Measurements from ENCODE around the gene IREB2.

IREB2 gene, protein sequence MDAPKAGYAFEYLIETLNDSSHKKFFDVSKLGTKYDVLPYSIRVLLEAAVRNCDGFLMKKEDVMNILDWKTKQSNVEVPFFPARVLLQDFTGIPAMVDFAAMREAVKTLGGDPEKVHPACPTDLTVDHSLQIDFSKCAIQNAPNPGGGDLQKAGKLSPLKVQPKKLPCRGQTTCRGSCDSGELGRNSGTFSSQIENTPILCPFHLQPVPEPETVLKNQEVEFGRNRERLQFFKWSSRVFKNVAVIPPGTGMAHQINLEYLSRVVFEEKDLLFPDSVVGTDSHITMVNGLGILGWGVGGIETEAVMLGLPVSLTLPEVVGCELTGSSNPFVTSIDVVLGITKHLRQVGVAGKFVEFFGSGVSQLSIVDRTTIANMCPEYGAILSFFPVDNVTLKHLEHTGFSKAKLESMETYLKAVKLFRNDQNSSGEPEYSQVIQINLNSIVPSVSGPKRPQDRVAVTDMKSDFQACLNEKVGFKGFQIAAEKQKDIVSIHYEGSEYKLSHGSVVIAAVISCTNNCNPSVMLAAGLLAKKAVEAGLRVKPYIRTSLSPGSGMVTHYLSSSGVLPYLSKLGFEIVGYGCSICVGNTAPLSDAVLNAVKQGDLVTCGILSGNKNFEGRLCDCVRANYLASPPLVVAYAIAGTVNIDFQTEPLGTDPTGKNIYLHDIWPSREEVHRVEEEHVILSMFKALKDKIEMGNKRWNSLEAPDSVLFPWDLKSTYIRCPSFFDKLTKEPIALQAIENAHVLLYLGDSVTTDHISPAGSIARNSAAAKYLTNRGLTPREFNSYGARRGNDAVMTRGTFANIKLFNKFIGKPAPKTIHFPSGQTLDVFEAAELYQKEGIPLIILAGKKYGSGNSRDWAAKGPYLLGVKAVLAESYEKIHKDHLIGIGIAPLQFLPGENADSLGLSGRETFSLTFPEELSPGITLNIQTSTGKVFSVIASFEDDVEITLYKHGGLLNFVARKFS

DNA sequence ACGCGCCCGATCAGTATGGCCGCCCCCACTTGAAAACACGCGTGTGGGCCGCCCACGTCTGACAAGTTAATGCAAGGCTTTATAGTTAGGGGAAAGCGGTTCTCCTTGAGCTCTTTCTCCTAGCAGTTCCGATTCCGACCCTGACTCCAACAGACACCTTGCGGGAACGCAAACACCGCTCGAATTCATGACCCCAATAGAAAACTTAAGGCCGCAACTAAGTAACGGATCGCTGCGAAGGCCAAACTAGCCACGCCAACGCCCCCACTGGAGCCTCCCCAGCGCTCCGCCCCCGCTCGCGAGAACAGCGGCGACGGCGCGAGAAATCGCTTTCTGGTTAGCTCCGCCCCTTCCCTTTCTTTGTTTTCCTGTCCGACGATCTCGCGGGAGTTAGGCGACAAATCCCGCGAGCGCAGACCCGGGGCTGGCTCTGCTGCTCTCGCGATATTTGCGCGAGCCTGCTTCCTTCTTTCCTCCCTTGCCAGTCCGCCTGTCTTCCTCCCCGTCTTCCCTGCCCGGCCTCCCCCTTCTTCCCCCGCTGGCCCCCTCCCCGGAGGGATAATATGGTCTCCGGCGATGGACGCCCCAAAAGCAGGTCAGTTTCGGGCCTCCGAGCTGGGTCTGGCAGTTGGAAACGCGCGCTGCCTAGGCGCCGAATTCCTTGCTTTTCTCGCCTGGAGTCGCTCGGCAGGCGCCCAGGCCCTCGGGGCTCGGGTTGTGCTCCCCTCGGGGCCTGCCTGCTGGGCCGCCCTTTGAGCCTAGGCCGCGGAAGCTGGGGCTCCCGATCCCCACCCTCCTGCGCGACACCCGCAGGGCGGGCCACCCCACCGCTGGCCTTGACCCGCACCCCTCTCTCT is at the start of gene IREB2:
Gene IREB2 (plus strand): TSS at position 455 of the 857 bp plus-strand sequence. CDS start 122 bp downstream, at position 577.
- DNase-seq (ENCODE audit: extremely low spot score, insufficient read length, low read depth) (peak; percentile 89), FAIRE-seq (peak; percentile 98)

DNA sequence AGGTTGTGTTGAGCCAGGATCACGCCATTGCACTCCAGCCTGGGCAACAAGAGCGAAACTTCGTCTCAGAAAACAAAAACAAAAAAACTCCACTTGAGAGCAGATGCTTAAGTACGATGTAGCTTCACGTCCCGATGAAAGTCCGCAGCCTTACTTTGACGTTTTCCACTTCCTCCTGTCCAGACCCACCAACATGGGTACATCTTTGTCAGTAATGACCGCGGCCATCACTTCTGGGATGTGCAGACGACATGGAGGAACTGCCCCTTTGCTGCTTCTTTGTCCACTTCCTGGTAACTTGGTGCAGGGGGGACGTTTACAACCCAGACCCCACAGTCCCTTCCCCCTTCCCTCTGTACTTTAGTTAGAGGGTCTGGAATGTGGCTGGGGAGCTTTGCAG is 49.2 kb upstream of the IREB2 start:
- DNase-seq (ENCODE audit: extremely low spot score, insufficient read length, low read depth) (no peak), FAIRE-seq (no peak)

DNA sequence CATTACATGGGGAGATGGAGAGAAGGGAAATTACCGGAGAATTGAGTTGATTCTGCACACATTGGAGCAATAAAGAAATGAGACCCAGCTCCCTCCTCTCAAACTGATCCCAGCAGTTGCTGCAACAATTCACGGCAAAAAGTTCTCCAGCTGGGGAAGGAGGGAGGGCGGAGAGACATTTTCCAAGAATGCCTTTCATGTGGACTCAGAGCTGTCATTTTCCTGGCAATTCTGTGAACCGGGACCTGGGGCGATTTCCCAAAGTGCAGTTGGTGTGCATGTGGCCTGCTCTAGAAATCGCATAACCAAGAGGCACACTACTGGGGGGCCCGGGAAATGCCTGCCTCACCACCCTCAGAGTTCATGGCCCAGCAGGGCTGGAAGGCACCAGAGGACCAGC is 48.7 kb upstream of the IREB2 start:
- FAIRE-seq (no peak), DNase-seq (ENCODE audit: extremely low spot score, insufficient read length, low read depth) (no peak)

DNA sequence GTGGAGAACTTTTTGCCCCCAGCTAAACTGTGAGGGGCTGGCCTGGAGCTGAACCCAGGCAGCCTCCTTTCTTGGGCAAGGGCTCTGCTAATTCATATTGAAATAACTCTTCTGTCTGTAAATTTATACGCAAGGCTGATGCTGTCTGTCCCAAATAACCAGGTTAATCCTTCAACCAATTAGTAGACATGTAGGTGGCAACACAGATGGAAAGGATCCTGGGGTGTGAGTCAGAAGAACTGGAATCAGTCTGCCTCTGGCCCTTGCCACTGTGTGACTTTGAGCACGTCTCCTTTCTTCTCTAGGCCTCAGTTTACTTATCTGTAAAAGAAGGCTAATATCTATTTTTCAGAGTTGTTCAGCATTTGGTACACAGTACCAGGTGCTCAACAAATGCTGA is 48.3 kb upstream of the IREB2 start:
- no peak for DNase-seq (ENCODE audit: extremely low spot score, insufficient read length, low read depth)
- no peak for FAIRE-seq

DNA sequence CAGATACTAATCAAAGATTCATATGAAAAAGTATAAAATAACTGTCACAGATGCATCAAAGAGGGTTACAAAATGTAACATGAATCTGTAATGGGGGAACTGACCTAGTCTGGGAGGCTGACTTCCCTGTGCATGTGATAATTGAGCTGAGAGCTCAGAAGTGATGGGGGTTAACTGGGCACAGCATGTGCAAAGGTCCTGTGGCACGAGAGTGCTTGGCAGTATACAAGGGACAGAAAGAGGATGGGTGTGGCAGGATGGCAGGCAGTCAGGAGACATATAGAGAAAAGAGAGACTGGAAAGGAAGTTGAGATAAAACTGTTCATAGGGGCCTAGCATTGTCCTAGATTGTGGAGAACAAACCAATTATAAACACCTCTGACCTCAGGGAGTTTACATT is 47.8 kb upstream of the IREB2 start:
- no peak for FAIRE-seq
- no peak for DNase-seq (ENCODE audit: extremely low spot score, insufficient read length, low read depth)

DNA sequence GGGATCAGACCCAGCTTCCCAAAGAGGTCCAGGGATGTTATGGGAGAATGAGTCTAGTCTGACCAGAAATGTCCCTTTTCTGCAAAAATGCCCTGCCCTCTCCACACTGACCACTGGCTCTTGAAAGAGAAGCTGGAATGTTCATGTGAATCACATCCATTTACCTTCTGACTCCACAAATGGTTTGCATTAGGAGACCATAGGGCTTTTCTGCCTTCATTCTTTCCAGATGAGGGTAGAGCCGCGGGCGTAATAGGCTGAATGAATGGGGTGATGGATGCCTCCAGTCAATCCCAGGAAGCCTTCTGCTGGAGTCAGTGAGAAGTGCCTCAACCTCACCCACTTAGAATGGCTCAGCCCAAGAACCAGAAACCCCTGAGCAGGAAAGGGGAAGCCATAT is 47.2 kb upstream of the IREB2 start:
- no peak for FAIRE-seq

DNA sequence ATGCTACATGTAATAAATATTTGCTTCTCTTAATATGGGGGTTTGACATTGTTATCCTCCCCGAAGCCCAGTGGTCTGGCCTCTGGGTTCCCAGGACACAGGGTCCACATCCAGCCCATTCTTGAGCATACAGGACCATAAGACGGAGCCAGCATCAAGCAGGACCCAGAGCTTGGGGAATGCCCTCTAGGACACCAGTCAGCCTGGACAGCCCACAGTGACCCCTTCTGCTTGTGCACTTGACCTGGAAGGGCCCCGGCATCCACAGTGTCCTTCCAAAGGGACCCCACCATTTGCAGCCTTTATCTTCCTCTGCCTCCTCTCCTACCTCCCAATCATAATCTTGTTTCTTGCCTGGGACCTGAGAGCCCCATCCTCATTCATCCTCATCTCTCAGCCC is 46.2 kb upstream of the IREB2 start:
- no peak for DNase-seq (ENCODE audit: extremely low spot score, insufficient read length, low read depth)
- no peak for FAIRE-seq

More for the DNA sequence above, 47.2 kb upstream of the IREB2 start:
- no peak for DNase-seq (ENCODE audit: extremely low spot score, insufficient read length, low read depth)

DNA sequence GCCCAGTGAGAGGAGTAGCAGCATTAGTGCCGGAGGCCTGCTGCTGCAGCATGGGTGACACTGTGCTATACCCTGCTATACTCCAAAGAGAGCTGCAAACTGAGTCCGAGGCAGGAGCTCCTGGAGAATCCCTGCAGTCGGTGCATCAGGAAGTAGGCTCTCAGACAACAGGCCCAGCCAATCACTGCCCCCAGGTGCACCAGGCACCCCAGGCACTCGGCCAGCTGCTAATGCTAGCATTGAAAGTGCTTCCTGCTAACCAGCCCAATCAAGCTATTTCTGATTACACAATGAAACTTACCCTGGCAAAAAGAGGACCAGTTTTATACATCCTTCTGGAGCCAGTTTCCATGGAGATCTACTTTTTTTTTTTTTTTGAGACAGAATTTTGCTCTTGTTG is 45.6 kb upstream of the IREB2 start:
- FAIRE-seq (no peak), DNase-seq (ENCODE audit: extremely low spot score, insufficient read length, low read depth) (no peak)

DNA sequence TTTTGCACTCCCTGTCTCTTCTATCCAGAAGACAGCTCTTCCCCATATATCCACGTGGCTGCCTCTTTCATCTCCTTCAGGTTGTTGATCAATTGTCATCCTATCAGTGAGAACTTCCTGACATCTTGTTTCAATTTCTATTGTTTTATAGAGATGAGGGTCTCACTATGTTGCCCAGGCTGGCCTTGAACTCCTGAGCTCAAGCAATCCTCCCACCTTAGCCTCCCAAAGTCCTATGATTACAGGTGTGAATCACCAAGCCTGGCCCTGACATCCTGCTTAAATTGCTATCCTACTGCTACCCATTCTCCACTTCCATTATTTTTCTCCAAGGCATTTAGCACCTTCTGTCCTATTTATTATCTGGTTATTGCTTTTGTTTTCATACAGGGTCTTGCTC is 44.9 kb upstream of the IREB2 start:
- FAIRE-seq (no peak), DNase-seq (ENCODE audit: extremely low spot score, insufficient read length, low read depth) (no peak)

DNA sequence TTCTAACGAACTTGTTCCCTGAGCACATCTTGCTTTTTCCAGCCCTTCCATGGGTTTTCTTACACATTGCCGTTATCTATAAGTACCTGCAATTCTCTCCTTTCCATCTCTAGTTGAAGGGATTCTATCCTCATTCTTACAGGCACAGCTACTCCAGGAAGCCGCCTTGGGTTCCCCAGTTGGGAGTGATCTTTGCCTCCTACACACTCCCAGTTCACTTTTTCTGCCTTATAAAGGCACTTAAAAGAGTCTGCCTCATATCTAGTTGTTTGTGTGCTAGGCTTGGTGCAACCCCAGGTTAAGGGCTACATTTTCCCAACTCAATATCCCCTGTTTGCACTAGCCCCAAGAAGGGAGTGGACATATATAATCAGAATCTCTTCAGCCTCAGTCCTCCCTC is 44.0 kb upstream of the IREB2 start:
- DNase-seq (ENCODE audit: extremely low spot score, insufficient read length, low read depth) (no peak), FAIRE-seq (no peak)

DNA sequence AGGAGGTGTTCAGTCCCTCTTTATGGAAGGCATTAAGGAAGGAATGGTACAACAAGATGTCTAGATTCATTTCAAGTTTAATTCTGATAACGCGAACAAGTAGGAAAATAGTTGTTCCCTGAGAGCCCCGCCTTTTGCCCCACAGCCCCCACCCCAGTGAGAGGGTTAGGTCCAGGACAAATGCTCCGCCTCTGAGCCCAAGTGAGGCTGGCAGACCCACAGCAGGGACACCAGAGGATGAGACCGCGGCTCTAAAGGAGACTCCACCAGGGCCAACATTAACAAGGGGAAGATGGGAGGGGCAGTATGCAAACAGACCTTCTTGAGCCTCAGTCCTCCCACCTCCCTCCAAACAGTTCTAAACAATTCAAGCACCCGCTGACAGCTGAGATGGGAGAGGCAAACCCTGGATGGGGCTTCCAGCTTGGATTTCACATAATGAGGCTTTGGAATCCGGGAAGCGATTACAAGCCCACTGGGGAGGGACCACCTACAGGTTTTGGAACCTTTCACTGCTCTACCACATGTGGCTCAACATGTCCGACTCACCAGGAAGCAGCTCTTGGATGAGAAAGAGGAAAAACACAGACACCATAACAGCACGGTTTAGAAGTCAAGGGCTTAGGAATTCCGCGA is 42.9 kb upstream of the IREB2 start:
- DNase-seq (ENCODE audit: extremely low spot score, insufficient read length, low read depth) (no peak), FAIRE-seq (no peak)

DNA sequence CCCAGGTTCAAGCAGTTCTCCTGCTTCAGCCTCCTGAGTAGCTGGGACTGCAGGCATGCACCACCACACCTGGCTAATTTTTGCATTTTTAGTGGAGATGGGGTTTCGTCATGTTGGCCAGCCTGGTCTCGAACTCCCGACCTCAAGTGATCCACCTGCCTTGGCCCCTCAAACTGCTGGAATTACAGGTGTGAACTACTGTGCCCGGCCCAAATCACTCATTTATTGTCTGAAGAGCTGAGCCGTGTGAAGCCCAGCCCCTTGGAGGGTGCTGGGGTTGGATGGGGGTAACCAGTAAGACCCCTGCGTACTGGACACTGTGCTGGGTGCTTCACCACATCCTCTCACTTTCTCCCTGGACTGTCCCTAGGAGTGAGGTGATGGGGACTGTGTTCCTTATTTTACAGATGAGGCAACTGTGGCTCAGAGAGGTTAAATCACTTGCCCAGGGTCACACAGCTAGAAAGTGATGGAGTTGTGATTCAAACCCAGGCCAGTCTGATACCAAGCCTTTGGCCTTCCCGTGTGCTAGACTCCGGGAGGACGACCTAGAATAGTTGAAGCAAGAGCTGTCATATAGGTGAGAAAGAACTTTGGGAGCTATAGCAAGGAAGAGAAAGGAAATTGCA is 41.7 kb upstream of the IREB2 start:
- DNase-seq (ENCODE audit: extremely low spot score, insufficient read length, low read depth) (no peak), FAIRE-seq (no peak)

DNA sequence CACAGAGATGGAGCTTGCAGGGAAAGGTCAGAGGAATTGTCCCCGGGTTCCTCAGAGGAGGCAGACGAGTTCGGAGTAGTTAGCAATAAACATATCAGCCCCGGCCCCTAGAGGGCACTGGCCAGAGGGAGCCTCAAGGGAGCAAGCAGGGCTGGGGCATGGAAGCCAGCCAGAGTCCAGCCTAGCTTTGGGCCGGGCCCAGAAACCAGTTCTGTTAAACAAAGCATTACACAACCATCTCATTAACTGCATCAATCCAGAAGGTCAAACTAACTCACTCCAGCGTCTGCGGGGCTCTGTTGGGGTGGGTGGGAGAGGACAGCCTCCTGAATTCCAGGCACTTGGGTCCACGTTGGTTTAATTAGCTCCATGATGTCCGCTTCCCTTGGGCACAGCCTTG is 41.0 kb upstream of the IREB2 start:
- FAIRE-seq (no peak), DNase-seq (ENCODE audit: extremely low spot score, insufficient read length, low read depth) (no peak)

DNA sequence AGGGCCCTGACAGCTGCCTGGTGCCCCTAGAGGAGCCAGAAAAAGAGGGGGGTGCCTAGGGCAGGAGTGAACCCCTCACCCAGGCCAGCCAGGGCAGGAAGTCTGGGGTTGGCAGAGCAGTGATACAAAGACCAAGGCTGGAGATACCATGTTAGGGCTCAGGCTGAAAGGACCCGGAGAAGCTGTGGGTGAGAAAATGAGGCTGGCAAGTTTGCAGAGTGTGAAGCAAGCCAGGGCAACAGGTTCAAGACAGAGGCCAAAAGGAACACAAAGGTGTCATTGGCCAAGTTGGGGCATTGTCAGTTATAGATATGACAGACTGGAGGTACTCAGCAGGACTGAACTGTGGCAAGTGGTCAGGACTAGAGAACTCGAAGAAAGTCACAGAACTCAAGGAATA is 40.6 kb upstream of the IREB2 start:
- no peak for FAIRE-seq
- DNase-seq (ENCODE audit: extremely low spot score, insufficient read length, low read depth), result no peak

DNA sequence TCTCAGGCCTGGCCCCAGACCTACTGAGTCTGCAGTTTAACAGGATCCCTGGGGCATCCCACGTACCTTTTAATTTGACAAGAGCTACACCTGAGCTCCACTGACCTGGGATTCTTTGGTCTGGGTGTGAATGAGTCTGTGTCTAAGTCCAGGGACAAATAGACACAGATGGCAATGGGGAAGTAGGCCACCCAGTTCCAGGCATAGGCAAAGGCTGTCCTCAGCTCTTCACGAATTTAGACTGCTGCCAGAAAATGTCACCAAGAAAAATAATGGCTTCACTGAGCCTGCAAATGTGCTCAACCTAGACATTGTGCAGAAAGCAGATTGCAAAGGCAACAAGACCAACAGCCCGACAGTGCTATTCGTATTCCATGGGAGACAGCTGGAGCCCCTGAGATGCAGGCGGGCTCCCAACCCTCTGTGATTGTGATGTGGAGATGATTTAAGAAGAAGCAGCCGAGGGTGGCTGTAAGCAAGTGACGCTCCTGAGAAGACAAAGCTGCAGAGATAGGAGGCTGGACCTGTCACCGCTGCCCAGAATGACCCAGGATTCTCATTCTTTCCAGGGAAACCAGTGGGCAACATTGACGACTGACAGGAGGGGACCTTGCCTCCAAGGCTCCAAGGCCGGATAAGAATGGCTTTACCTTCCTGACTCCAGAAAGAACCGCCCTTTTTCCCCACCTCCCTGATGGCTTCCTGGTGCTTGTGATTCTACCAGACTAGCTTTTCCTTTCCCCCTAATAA is 39.8 kb upstream of the IREB2 start:
- FAIRE-seq (no peak), DNase-seq (ENCODE audit: extremely low spot score, insufficient read length, low read depth) (no peak)

DNA sequence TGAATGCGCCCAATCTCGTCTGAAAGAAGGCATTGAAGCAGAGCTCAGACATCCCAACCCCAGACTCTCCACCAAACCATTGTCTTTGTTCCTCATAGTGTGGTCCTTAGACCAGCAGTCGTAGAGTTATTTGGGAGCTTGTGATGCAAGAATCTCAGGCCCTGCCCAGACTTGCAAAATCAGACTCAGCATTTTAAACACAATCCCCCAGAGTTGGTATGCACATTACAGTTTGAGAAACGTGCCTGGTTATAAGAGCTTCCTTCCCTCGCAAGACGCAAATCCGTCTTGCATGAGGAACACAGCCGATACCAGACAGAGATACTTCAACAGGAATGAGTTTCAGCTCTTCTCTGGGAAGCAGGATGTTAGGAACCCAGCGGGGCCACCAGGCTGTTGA is 38.9 kb upstream of the IREB2 start:
- no peak for FAIRE-seq

DNA sequence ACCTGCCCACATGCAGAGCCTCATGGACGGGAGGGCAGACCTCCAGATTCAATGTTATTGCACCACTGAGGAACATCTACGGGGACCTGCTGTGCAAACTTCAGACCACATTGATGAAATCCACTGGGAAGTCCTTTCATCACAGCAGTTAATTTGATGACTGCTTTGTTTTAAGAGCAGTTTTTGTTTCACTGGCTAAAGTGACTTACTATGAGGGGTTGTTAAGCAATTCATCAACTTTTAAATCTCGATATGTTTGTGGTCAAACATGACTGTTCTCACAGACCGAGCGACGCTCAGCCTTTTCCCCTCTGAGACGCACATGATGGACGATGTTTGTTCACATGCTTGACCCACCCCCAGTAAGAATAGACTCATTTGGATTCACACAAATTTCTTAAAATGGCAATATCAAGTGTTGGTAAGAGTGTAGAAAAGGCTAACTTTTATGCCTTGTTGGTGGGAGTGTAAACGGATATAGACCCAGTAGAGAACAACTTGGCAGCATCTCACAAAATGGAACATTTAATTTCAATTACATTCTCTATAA is 35.9 kb upstream of the IREB2 start:
- no peak for DNase-seq (ENCODE audit: extremely low spot score, insufficient read length, low read depth)
- no peak for FAIRE-seq

More for the DNA sequence above, 38.9 kb upstream of the IREB2 start:
- DNase-seq (ENCODE audit: extremely low spot score, insufficient read length, low read depth), result no peak

DNA sequence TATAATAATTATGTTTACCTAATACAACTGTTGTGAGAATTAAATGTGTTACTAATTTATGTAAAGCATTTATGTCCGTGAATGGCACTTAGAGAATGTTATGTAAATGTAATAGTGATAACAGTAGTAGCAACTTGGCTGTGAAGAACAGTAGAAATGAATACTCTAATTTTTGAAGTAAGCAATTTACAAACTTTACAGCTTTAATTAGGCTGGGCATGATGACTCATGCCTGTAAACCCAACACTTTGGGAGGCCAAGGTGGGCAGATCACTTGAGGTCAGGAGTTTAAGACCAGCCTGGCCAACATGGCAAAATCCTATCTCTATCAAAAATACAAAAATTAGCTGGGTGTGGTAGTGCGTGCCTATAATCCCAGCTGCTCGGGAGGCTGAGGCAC is 33.9 kb upstream of the IREB2 start:
- DNase-seq (ENCODE audit: extremely low spot score, insufficient read length, low read depth) (no peak), FAIRE-seq (no peak)
